NCI-H526 treated with DMSO at 0.1 percent for 48 hours (cell line): ENCODE measurements around the gene NEU3.
"Not testable (repeated sequence)": the region's sequence is repeated elsewhere in the genome, so short reads cannot be mapped to it uniquely, and the experiment has no call there.

Source experiments
- DNase-seq: peaks from one replicate; lab custom pipeline; 2025; lab: John Stamatoyannopoulos, UW

NEU3 gene, protein sequence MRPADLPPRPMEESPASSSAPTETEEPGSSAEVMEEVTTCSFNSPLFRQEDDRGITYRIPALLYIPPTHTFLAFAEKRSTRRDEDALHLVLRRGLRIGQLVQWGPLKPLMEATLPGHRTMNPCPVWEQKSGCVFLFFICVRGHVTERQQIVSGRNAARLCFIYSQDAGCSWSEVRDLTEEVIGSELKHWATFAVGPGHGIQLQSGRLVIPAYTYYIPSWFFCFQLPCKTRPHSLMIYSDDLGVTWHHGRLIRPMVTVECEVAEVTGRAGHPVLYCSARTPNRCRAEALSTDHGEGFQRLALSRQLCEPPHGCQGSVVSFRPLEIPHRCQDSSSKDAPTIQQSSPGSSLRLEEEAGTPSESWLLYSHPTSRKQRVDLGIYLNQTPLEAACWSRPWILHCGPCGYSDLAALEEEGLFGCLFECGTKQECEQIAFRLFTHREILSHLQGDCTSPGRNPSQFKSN

DNA sequence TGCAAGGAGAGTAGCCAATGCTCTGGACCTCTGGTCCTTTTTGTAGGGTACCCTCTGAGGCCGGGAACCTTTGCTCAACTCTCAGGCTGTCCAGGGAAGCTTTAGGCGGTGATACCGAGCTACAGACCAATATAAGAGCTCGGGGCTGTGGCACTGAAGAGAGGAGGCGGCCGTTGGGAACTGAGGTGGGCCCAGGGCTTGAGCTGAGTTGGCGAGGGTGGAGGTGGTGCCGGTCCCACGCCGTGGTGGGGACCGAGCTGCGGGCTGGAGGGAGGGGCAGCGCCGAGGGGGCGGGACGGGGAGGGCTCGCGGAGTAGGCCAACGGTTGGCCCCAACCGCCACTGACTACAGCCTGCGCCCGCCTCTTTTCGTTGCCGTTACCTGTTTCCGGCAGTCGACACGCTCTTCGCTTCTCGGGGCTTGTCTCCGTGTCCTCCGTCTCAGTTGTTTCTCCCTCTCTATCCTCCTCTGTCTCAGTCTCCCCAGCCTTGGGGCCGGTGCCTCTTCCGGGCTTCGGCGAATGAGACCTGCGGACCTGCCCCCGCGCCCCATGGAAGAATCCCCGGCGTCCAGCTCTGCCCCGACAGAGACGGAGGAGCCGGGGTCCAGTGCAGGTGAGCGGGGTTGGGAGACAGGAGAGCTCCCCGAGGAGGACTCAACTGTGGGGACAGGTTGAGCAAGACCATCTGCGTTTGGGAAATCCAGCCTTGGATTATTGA is at the start of gene NEU3:
NEU3 (plus strand) TSS at position 393 of the 719 bp plus-strand sequence; CDS start at position 521, 128 bp downstream.
- peak; percentile 90 for DNase-seq

DNA sequence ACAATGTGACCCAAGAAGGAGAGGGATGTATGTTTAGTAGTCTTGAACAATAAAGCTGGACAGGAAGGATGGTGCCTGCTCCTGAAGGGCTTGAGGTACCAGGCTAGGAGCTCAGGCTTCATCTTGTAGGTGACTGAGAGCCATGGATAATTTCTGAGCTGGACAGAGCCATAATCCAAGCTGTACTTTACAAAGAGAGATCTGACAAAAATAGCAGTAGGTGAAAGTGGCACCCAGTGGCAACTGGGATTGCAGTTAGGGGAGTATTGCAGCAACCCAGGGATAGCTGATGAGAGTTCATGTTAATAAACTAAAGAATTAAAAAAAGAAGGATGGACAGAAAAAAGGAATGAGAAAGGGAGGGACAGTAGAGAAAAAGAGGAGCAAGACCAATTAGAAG is 47.2 kb upstream of the NEU3 start:
- DNase-seq = no peak

DNA sequence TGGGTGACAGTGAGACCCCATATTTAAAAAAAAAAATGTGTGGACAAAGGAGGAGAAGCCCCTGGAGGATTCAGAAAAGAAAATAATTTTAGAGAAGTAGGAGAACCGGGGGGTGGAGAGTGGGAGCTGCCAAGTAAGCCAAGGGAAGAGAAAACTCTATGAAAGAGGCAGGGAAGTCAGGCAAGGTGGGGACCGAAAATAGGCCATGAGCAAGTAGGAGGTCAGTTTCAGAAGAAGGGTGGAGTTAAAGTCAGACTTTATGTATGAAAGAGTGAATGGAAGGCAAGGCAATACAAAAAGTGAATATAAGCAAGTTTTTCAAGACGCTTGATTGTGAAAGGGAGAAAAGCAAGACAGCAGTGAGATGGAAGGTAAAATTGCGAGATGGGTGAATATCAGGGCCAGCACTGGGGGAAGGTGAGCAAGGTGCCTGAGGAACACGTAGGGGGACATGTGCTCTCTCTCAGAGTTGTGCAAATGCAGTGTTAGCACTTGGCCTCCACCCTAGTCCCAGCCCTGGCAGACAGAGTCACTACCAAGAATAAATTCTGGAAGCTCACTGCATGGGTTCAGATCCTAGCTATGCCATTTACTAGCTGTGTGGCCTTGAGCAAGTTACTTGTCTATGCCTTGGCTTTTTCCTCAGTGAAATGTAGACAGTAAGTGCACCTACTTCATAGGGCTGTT is 46.5 kb upstream of the NEU3 start:
- DNase-seq = no peak

DNA sequence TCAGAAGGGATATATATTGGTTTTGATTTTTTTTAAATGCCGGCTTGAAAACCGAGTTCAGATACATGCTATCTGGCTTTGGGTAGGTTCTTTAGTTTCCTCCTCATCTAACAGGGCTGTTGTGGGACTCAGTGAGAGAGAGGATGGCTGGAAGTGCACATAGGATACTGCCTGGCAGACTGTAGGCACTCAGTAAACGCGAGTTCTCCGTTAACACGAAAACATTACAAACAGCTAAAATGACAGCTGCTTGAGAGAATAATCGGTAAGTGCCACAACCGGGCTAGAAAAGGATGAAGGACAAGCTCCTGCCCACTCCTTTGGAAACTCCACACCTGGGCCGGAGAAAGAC is 40.2 kb upstream of the NEU3 start:
- no peak for DNase-seq

DNA sequence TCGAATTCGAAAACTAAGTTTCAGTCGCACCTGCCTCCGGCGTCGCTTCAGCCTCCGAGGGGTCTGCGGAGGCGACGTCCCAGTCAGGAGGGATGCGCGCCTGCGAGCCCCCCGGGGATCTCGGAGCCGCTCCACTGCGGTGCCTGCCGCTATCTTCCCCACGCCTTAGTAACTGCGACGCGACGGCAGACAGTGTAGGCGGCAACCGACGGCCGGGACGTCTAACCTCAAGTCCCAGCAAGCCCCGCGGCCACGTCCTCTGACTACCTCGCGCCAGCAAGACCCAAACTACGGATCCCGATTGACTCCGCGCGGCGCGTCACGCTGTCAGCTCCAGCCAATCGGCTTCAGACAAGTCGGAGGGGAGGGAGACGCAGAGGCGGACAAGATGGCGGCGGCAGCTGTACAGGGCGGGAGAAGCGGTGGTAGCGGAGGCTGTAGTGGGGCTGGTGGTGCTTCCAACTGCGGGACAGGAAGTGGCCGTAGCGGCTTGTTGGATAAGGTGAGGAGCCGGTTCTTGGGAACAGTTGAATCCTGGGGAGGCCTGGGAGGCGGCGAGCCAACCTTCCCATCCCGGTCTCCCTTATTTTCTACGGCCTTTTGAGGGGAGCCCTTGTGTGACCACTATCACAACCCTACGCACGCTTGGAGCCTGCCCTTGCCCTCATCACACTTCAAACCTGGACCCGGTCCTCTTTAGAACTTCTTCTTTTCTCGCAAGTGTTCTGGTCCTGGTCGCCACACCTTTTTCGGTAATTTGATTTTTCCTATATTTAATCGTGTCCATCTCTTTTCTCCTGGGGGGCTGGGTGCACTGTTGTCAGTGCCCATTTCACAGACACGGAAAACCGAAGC is 39.6 kb upstream of the NEU3 start, which contains the start of the genes SPCS2 and XRRA1:
SPCS2 (plus strand) TSS at position 369 of the 855 bp plus-strand sequence; CDS start at position 389, 20 bp downstream.
XRRA1 (minus strand) TSS at position 194 of the 855 bp plus-strand sequence. CDS start 8,213 bp downstream, outside the sequence.
- peak; percentile 99 for DNase-seq

DNA sequence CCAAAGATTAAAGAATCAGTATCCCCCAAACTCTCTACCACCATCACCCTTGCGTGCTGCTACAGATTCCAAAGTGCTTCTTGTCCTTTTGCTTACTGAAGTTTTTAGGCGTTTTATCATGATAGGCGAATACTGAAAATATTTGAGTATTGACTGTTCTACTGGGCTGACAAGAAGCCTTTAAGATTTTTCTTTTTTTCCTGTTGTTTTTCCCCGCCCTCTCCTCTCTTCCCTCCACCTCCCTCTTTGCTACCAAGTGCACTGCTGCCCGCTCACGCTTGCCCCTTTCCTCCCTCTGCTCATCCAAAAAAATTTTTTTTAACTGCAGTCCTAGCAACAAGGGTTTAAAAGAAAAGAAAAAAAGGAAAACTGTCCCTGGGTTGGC is 39.0 kb upstream of the NEU3 start:
- no peak for DNase-seq

DNA sequence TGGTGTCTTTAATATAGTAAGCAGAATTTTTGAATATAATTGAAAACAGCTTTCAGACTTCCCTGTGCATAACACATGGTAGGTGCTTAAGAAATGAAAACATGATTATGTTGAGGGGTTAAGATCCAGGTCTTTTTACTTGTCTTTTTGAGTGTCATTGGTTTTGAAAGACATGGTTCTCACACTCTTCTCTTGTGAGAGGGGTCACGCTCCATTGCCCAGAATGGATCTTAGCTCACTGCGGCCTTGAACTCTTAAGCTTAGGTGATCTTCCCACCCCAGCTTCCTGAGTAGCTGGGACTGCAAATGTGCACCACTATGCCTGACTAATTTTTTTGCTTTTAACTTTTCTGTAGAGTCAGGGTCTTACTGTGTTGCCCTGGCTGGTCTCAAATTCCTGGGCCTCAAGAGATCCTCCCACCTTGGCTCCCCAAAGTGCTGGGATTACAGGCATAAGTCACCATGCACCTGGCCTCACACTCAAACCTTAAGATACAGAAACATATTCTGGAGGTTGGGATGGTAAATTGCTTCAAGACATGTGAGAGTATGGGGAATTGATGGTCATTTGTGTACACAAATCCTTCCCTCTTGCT is 38.3 kb upstream of the NEU3 start:
- DNase-seq = no peak

DNA sequence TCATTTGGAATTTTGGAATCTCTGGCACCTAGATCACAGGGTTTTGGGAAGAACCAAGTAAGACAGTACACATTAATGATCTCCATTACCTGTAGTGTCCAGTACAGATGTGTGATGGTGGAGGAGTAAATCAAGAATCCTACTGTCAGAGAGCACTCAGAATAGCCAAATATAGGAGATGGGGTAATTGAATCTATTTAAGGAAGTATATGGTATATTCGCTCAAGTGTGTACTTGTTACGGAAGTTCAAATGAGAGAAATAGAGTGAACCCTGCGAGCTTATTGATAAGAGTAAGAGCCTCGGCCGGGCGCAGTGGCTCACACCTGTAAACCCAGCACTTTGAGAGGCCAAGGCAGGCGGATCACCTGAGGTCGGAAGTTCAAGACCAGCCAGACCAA is 37.5 kb upstream of the NEU3 start:
- DNase-seq = no peak

DNA sequence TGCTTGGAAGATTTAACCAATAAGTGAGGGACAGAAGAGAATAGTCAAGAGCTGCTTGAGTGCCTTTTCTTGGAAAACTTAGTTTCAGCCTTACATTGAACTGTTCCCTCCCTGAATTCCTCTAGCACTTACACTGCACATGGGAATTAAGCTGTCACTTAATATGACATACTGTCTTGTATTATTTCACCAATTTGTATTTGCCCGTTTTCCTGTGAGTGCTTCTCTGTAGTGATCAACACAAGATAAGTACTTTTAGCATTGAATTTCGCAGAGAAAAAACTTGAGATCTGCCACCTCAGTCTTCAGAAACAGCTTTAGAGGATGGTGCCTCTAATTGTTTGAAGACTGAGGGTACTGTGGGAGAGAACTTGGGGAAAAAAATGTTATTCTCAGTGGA is 36.0 kb upstream of the NEU3 start:
- DNase-seq = no peak

DNA sequence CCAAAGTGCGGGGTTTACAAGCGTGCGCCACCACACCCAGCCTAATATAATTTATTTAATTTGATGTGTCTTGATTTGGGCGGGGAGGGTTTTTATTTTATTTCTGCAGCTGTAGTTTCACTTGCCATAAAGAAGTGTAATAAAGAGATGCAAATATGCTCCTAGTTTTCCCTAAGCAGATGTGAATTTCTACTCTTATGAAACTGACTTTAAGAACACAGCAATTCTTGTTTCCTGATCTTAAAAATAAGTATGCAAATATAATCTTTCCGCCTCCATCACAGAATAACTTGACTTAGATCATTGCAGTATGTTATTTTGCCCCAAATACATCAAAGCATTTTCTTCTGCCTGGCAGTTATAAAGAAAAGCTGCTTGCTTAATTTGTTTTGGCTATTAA is 35.3 kb upstream of the NEU3 start:
- DNase-seq = no peak

DNA sequence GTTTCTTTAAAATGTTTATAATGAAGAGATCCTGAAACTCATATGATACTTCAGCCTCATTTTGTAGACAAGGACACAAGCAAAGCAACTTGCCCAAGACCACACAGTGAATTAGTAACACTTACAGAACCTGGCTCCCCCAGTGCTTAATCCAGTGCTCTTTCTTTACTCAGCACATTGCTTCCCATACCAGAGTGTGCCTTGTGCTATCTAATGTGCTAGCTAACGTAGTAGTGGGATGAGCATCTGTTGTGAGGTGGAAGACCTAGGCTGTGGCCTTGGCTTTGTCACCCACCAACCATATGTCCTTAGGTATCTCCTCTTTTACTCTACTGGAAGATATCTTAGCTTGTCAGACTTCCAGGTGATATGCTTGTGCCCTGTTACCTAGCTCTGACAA is 34.5 kb upstream of the NEU3 start:
- no peak for DNase-seq

DNA sequence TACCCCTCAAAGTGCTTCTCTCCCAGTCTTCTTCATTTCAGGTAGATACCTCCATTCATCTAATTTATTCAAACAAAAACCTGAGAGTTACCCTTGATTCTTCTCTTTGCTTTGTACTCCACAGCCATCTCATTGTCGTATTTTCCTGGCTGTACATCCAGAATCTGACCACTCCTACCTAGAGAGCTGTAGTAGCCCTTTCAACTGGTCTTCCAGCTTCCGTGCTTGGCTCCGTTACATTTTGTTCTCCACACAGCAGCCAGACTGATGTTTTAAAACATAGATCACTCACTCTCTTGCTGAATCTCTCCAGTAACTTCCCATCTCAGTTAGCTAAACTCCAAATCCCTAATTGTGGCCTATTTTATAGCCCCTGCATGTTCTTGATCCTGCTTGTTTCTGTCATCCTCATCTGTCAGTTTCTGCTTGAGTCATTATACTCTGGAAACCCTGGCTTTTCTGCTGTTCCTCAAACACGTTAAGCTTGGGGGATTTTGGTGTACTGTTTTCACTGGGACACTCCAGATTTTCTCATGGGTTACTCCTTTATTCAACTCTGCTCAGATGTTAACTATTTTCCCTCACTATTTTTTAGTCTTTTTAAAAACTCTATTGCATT is 32.2 kb upstream of the NEU3 start:
- no peak for DNase-seq

DNA sequence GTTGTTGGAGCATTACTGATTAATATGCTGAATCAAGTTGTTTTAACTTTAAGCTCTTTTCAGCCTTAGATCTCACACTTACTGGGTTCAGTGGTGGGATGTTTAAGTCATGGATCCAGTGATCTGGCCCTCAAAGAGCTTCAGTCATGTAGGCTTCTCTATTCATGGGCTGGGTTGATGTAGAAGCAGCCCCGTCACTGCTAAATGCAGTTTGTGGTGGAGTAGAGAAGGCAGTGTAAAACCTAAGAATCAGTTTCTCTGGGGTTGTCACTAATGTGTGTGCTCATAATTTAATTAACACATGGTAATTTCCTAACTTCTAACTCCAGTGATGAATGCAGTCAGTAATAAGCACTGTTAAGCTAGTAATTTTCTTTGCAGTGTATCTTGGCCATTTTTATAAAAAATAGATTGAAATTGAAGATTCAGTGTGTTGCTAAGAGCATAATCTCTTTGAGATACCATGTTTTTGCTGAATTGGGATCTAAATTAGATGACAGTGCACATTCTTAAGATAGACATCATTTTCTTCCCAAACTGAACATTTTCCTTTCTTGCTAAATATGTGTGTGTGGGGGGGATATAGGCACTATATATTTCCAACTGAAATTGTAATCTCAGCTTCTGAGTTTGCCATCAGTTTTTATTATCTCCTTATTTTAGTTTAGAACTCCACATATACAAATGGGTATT is 30.6 kb upstream of the NEU3 start:
- no peak for DNase-seq

DNA sequence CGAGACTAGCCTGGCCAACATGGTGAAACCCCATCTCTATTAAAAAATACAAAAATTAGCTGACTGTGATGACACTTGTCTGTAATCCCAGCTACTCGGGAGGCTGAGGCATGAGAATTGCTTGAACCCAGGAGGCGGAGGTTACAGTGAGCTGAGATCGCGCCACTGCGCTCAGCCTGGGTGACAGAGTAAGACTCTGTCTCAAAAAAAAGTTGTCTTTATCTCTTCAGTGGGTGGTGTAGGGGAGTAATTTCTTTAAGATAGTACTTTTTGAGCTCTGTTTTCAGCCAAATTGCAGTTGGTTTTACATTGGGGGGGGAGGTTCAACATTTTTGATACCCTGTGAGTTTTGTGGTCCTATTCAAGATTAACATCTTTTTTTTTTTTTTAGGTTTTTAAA is 28.6 kb upstream of the NEU3 start:
- DNase-seq = not testable (repeated sequence)

DNA sequence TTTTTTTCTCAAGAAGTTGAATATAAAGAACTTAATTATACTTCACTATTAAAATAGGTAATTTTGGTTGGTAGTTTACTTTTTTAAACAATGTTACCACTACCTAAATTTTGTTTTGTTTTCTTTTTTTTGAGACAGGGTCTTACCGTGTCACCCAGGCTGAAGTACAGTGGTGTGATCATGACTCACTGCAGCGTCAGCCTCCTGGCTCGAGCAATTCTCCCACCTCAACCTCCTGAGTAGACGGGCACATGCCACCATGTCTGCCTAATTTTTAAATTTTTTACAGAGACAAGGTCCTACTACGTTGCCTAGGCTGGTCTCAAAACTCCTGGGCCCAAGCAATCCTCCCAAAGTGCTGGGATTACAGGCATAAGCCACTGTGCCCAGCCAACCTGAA is 22.1 kb upstream of the NEU3 start:
- DNase-seq = no peak

DNA sequence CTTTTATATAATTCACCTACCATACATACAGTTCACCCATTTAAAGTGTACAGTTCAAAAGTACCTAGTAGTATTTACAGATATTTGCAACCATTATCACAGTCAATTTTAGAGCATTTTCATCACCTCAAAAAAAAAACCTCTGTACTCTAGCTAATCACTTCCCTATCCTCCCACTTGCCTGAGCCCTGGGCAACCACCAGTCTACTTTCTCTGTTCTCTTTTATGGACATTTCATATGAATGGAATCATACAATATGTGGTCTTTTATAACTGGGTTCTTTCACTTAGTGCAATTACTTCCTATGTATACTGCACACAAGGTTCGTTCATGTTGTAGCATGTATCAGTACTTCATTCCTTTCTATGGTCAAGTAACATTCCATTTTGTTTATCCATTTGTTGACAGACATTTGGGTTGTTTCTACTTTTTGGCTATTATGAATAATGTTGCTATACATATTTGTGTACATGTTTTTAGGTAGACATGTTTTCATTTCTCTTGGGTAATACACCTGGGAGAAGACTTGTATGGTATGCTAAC is 17.8 kb upstream of the NEU3 start:
- no peak for DNase-seq

DNA sequence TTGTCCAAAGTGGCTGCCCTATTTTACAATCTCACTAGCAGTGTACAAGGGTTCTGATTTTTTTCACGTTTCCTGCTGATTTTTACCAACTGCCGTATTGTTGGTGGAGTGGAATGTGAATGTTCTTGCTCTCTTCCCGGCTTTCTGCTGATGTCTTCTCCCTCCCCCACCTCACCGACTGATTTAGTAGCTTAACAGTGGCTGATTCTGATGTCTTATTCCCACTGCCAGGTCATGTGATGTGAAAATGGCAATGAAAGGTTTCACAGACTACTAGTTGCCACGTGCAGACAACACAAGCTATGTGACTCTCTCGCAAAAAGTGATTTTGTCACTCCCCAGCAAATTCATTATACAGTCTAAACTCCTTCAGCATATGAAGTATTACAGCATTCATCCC is 17.3 kb upstream of the NEU3 start:
- DNase-seq = no peak

DNA sequence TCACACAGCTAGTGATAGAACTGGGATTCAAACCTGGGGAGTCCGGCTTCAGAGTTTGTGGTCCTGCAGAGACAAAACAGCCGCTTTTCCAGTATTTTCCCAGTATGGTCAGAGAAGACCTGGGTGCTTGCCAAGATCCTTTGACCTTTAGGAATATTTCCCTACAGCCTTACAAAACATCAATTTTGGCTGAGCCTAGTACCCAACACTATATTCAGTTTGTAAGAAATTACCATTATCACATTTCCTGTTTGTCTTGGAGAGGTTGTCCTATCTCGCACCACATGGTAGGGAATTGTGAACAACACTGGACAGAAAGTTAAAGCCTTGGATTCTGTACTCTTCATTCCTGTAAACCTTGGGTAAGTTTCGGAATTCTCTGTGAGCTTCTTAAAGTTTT is 10.7 kb upstream of the NEU3 start:
- DNase-seq = no peak

DNA sequence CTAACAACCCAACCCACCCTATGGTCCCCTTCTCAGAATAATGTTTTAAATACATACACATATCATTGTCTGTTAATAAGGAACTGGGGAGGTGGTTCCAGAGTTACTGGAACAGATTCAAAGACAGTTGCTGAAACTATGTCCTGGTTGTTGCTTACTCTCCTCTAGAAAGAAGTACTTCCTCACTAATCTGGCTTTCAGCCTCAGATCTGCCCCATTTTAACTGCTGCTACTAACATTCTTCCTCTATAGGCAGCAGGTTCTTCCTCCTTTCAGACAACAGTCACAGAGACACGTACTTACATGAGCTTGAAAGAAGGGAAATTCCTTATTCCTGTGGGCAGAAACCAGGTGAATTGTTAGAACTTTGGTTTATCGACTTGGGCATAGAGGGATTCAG is 8.1 kb upstream of the NEU3 start:
- no peak for DNase-seq

DNA sequence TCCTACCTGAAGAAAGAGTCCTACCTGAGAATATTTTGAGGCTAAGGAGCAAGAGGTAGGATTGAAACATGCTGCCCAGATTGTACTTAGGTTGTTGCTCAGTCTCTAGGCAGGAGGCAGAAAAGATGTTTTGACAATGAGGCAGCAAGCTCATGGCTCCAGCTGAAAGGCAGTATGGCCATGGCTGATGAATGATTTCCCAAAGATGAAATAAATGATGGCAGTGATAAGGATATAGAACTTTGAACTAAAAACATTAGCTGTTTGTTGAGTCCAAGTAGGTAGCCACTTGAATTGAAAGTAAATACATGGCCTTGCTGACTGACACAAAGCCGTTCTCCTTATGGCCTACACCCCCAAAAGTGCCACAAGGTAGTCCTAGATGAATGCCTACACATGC is 6.8 kb upstream of the NEU3 start:
- no peak for DNase-seq
